Mammary epithelial cell (primary cell): ENCODE data around the gene RPP25L.

ENCODE experiments used
- EZH2 ChIP-seq: IDR thresholded peaks from 2 replicates; pipeline ENCODE4 v1.6.1; 2012; ENCODE audit warnings: low read length, inconsistent platforms, borderline replicate concordance
- TF ChIP-seq, protein P1 (sequence below), 2 donors: IDR thresholded peaks in 1 of 2; conservative IDR thresholded peaks in 1 of 2; 2 replicates each; pipeline ENCODE4 v1.5.1; 2011 to 2012; ENCODE audit warnings: inconsistent platforms in 2 of 2, low read length in 2 of 2, mild to moderate bottlenecking in 2 of 2, control low read depth in 1 of 2, low read depth in 1 of 2; ENCODE audit not compliant: insufficient read depth in 1 of 2; ENCODE audit errors: extremely low read depth in 1 of 2

DNA sequence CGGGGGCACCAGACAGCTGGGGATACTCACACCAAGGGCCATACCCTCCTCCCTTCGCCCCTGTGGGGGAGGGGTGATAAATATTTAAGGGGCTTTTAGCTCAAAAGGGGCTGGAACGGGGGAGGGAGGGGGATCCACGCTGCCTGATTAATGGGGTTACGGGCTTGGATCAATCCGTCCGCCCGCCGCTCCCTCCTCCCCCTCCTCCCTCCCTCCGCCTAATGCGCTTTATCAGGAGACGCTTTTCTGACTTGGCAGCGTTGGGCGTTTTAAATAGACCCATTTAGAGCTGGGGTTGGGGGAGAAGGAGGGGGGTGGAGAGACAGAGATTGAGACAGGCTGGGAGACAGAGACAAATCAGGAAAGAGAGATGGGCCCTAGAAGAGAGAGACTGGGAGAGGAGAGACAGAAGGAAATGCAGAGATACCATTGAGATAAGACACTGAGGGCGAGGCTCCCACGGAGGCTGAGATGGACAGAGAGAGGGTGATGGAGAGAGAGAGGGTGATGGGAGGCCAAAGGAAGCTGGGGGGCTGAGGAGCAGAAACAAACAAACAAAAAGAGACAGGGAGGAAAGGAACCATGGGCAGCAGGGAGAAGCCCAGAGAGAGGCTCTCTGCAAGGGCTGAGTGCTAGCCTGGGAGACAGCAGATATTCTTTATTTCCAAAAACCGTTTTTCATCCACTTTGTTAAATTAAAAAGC is 32.6 kb downstream of the RPP25L start:
- TF ChIP-seq, protein P1, sequence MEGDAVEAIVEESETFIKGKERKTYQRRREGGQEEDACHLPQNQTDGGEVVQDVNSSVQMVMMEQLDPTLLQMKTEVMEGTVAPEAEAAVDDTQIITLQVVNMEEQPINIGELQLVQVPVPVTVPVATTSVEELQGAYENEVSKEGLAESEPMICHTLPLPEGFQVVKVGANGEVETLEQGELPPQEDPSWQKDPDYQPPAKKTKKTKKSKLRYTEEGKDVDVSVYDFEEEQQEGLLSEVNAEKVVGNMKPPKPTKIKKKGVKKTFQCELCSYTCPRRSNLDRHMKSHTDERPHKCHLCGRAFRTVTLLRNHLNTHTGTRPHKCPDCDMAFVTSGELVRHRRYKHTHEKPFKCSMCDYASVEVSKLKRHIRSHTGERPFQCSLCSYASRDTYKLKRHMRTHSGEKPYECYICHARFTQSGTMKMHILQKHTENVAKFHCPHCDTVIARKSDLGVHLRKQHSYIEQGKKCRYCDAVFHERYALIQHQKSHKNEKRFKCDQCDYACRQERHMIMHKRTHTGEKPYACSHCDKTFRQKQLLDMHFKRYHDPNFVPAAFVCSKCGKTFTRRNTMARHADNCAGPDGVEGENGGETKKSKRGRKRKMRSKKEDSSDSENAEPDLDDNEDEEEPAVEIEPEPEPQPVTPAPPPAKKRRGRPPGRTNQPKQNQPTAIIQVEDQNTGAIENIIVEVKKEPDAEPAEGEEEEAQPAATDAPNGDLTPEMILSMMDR (conservative IDR thresholded peaks at IDR 0.05 in 1 of 2, IDR thresholded peaks at IDR 0.05 in 1 of 2; ENCODE audit: extremely low read depth in 1 of 2, insufficient read depth in 1 of 2, low read depth in 1 of 2, low read length in 2 of 2), result no peak
- TF ChIP-seq EZH2, result no peak
